ENCODE results near the gene PDXP. TPM values are rescaled to one million over a fixed set of nuclear protein-coding genes. Genes with fewer than 3 reads are reported as not detected.

The PDXP gene
- total RNA-seq, 4 donors from 2014 or later = 2.4 to 4.1 (median 2.5) TPM

GRCh38 chr22:37618072-37618656 lies 40.4 kb upstream of the PDXP start:
- TF ChIP-seq CTCF (IDR thresholded peaks at IDR 0.05; ENCODE audit: low read depth) = no peak

GRCh38 chr22:37618674-37619073 lies 39.8 kb upstream of the PDXP start:
- TF ChIP-seq CTCF (IDR thresholded peaks at IDR 0.05; ENCODE audit: low read depth) = no peak

- TF ChIP-seq CTCF (IDR thresholded peaks at IDR 0.05; ENCODE audit: low read depth) = no peak
Observed at GRCh38 chr22:37619991-37620390, 38.5 kb upstream of the PDXP start.

- TF ChIP-seq CTCF (IDR thresholded peaks at IDR 0.05; ENCODE audit: low read depth) = no peak
Observed at GRCh38 chr22:37621352-37621860, 37.1 kb upstream of the PDXP start.

GRCh38 chr22:37623075-37624016 lies 35.2 kb upstream of the PDXP start:
- TF ChIP-seq CTCF (IDR thresholded peaks at IDR 0.05; ENCODE audit: low read depth) = no peak

GRCh38 chr22:37624017-37624365 lies 34.5 kb upstream of the PDXP start:
- TF ChIP-seq CTCF (IDR thresholded peaks at IDR 0.05; ENCODE audit: low read depth) = no peak

GRCh38 chr22:37624876-37625275 lies 33.6 kb upstream of the PDXP start:
- TF ChIP-seq CTCF (IDR thresholded peaks at IDR 0.05; ENCODE audit: low read depth) = no peak
